GM12878 (cell line): ENCODE data around the gene CDK5RAP3. TPM values are rescaled to one million over a fixed set of nuclear protein-coding genes. Genes with fewer than 3 reads are reported as not detected.

Source experiments
- ATAC-seq: fragments of 200-7000 bp; cut with Tn5 transposase; 3 replicates; pipeline ENCODE4 v1.9.1; 2020; ENCODE audit warnings: mild to moderate bottlenecking, moderate library complexity
- BruUV-seq: library from RNA; stranded (reverse); fragments of 400-500 nt; replicated peaks from 2 replicates; lab custom pipeline; 2021; lab: Mats Ljungman, UMichigan
- CTCF ChIA-PET: fragments of 300-600 bp; sonication (Branson Sonifier 250); formaldehyde crosslinking; extraction: SDS; loops from one replicate; lab custom pipeline; 2021; ENCODE audit warnings: inconsistent platforms; lab: Yijun Ruan, JAX
- POLR2A ChIA-PET: fragments of 350-600 bp; formaldehyde crosslinking; extraction: SDS; loops from one replicate; lab custom pipeline; 2021; ENCODE audit warnings: inconsistent platforms; lab: Charles Lee
- RAD21 ChIA-PET: fragments of 300-600 bp; sonication (Branson Sonifier 250); formaldehyde crosslinking; loops from one replicate; lab custom pipeline; 2023; ENCODE audit warnings: antibody characterized with exemption; ENCODE audit not compliant: unreplicated experiment; lab: Charles Lee
- SMC1A ChIA-PET: fragments of 300-600 bp; sonication (Branson Sonifier 250); formaldehyde crosslinking; loops from one replicate; lab custom pipeline; 2023; ENCODE audit not compliant: unreplicated experiment, uncharacterized antibody; lab: Charles Lee
- DNase-seq: peaks from one replicate; pipeline ENCODE4 v3.0.0-alpha.2; 2011; ENCODE audit warnings: low read depth, low spot score
- FAIRE-seq: peaks from 3 replicates; lab custom pipeline; 2011; peaks lifted over from hg19 to GRCh38; lab: Jason Lieb, UNC
- H2AFZ ChIP-seq: 2 replicates; pipeline ENCODE4 v1.6.0; 2011; ENCODE audit warnings: low read depth, low read length, control low read depth; ENCODE audit not compliant: control insufficient read depth
- H3K27ac ChIP-seq: 2 replicates; pipeline ENCODE4 v1.5.1; 2011; ENCODE audit warnings: control low read depth; ENCODE audit not compliant: control insufficient read depth, insufficient read depth
- H3K27me3 ChIP-seq, 2 experiments: replicated peaks in 1 of 2; 2 replicates each; pipeline versions ENCODE4 v1.6.0 to v1.6.1; 2011; ENCODE audit warnings: low read length in 1 of 2; ENCODE audit not compliant: control insufficient read depth in 2 of 2, insufficient read depth in 2 of 2
- H3K36me3 ChIP-seq, 2 experiments: 2 replicates each; pipeline ENCODE4 v1.5.1; 2011; ENCODE audit warnings: low read length in 1 of 2; ENCODE audit not compliant: control insufficient read depth in 2 of 2, insufficient read depth in 2 of 2
- H3K4me1 ChIP-seq: 2 replicates; pipeline ENCODE4 v1.6.1; 2011; ENCODE audit warnings: mild to moderate bottlenecking, low read length, moderate library complexity, mixed read lengths; ENCODE audit not compliant: control insufficient read depth, insufficient read depth
- H3K4me2 ChIP-seq: 2 replicates; pipeline ENCODE4 v1.6.0; 2011; ENCODE audit warnings: control low read depth; ENCODE audit not compliant: control insufficient read depth, insufficient read depth
- H3K4me3 ChIP-seq: fragments of 200-600 bp; sonication (generic); 2 replicates; pipeline ENCODE4 v1.5.1; 2016
- H3K79me2 ChIP-seq: 2 replicates; pipeline ENCODE4 v1.6.0; 2011; ENCODE audit warnings: low read length; ENCODE audit not compliant: control insufficient read depth, insufficient read depth
- H3K9ac ChIP-seq: 2 replicates; pipeline ENCODE4 v1.8.0; 2011; ENCODE audit warnings: low read length, control low read depth, mixed read lengths; ENCODE audit not compliant: control insufficient read depth, insufficient read depth
- H3K9me3 ChIP-seq: replicated peaks from 3 replicates; pipeline ENCODE4 v1.5.1; 2011; ENCODE audit warnings: mild to moderate bottlenecking, low read length; ENCODE audit not compliant: control insufficient read depth, insufficient read depth
- H4K20me1 ChIP-seq: 2 replicates; pipeline ENCODE4 v1.6.0; 2011; ENCODE audit not compliant: control insufficient read depth, insufficient read depth
- ATF2 ChIP-seq: IDR thresholded peaks from 2 replicates; pipeline ENCODE4 v1.6.1; 2012; ENCODE audit warnings: low read length, inconsistent platforms
- BCL11A ChIP-seq: IDR thresholded peaks from 2 replicates; pipeline ENCODE4 v1.6.1; 2011; ENCODE audit warnings: low read depth, low read length
- BCLAF1 ChIP-seq: fragments of 450-650 bp; IDR thresholded peaks from 2 replicates; pipeline ENCODE4 v1.6.1; 2017; ENCODE audit warnings: antibody characterized with exemption, mild to moderate bottlenecking, moderate library complexity
- CREB1 ChIP-seq: IDR thresholded peaks from 2 replicates; pipeline ENCODE4 v1.6.1; 2012; ENCODE audit warnings: low read depth, mild to moderate bottlenecking, inconsistent platforms
- JUNB ChIP-seq: IDR thresholded peaks from 2 replicates; pipeline ENCODE4 v1.6.1; 2016; ENCODE audit warnings: antibody characterized with exemption, mild to moderate bottlenecking
- MEF2A ChIP-seq: IDR thresholded peaks from 2 replicates; pipeline ENCODE4 v1.6.1; 2011; ENCODE audit warnings: low read depth, mild to moderate bottlenecking, low read length, moderate library complexity; ENCODE audit not compliant: insufficient read depth
- MTA3 ChIP-seq: IDR thresholded peaks from 2 replicates; pipeline ENCODE4 v1.6.1; 2012; ENCODE audit warnings: low read length, inconsistent platforms, borderline replicate concordance
- MYB ChIP-seq: fragments of 150-350 bp; IDR thresholded peaks from 2 replicates; pipeline ENCODE4 v1.6.1; 2014; ENCODE audit warnings: mild to moderate bottlenecking, low read depth, low read length, borderline replicate concordance
- NFIC ChIP-seq: IDR thresholded peaks from 2 replicates; pipeline ENCODE4 v1.6.1; 2012; ENCODE audit warnings: low read depth, mild to moderate bottlenecking, inconsistent platforms, low read length, moderate library complexity
- NFXL1 ChIP-seq: fragments of 450-650 bp; IDR thresholded peaks from 2 replicates; pipeline ENCODE4 v1.6.1; 2017; ENCODE audit warnings: antibody characterized with exemption, mild to moderate bottlenecking, borderline replicate concordance
- RELB ChIP-seq: fragments of 450-650 bp; IDR thresholded peaks from 2 replicates; pipeline ENCODE4 v1.6.1; 2017; ENCODE audit warnings: low read depth, mild to moderate bottlenecking, moderate library complexity
- REST ChIP-seq: IDR thresholded peaks from 2 replicates; pipeline ENCODE4 v1.6.1; 2012; ENCODE audit warnings: mild to moderate bottlenecking, low read depth, low read length
- RUNX3 ChIP-seq: IDR thresholded peaks from 2 replicates; pipeline ENCODE4 v1.6.1; 2012; ENCODE audit warnings: low read length, inconsistent platforms
- STAT1 ChIP-seq: fragments of 450-650 bp; conservative IDR thresholded peaks from 2 replicates; pipeline ENCODE4 v1.6.1; 2014; ENCODE audit warnings: antibody characterized with exemption, mild to moderate bottlenecking
- TCF3 ChIP-seq: IDR thresholded peaks from 2 replicates; pipeline ENCODE4 v1.6.1; 2012; ENCODE audit warnings: low read depth, mild to moderate bottlenecking, low read length, borderline replicate concordance; ENCODE audit not compliant: insufficient read depth
- WGBS: methylation state at CpG from one replicate; pipeline ENCODE4 v1.1.6; 2016; ENCODE audit warnings: low lambda C conversion rate; ENCODE audit not compliant: insufficient replicate concordance, insufficient coverage; ENCODE audit errors: missing lambda C conversion rate; 5-methylcytosine and 5-hydroxymethylcytosine counted together
- in situ Hi-C: fragments of 300-500 bp; cut with MboI; formaldehyde crosslinking; loops from 9 replicates; pipeline ENCODE4 v1.14.3; 2018; ENCODE audit warnings: mixed read lengths
- intact Hi-C: fragments of 100-400 bp; cut with micrococcal nuclease; formaldehyde crosslinking; loops from one replicate; pipeline ENCODE4 v1.14.2; 2022; ENCODE audit not compliant: unreplicated experiment
- polyA plus RNA-seq, 11 experiments: library from polyadenylated mRNA; depleted of rRNA in 4 of 11; unstranded in 6 of 11; stranded (reverse) in 5 of 11; fragments of >200 nt; fragmentation: Nextera tagmentation in 4 of 11; fragmentation: Illumina TruSeq in 1 of 11; extraction: Ambion mirVana in 4 of 11; extraction: Trizol in 1 of 11; gene quantifications; 1 replicate in 1 of 11; 2 replicates in 10 of 11; pipeline versions ENCODE4 v1.2.1 to v1.2.3, GENCODE V29; 2011 to 2016; ENCODE audit warnings: inconsistent platforms in 2 of 11, missing spikeins in 2 of 11, low read depth in 1 of 11
- total RNA-seq, 4 experiments: library from RNA; depleted of rRNA in 3 of 4; stranded (reverse); fragments of >200 nt in 3 of 4; fragmentation: Illumina TruSeq in 1 of 4; extraction: Trizol in 1 of 4; gene quantifications; 2 replicates each; pipeline versions ENCODE4 v1.2.1 to v1.2.3, GENCODE V29; 2013 to 2021

CDK5RAP3 gene
- total and polyA plus RNA-seq, 10 of the 15 experiments (the other 5 are each of a cell fraction or from before 2014, with no cell fraction given): 69.4 to 237 (median 160) TPM

- WGBS: 0% methylated on average over 1 of the region's 1 CpG
- TF ChIP-seq RUNX3 (peak; percentile 92), CREB1 (no peak), STAT1 (no peak), TCF3 (peak; percentile 73; the same call in 1 of the 2 replicates), MTA3 (0 out of 2 replicates have a peak, but pooled peaks have one; percentile 48), BCL11A (0 out of 2 replicates have a peak, but pooled peaks have one; percentile 51), REST (no peak), MYB (no peak), BCLAF1 (no peak), NFXL1 (no peak), JUNB (no peak), MEF2A (0 out of 2 replicates have a peak, but pooled peaks have one; percentile 28), ATF2 (peak; percentile 52; the same call in 1 of the 2 replicates), NFIC (peak; percentile 63; the same call in 1 of the 2 replicates), RELB (no peak)
Observed at GRCh38 chr17:47989700-47990099, 18.8 kb downstream of the CDK5RAP3 start.

More at GRCh38 chr17:47989700-47990099, 18.8 kb downstream of the CDK5RAP3 start:
- in situ Hi-C loops (no loop called here), intact Hi-C loops (no loop called here)
- BruUV-seq: no TSS peak
- CTCF ChIA-PET: interaction anchor here (0.9 to 3.7 kb wide), 6 partner anchors 10 to 36 kb away, joined by 3 to 24 read pairs (median 6); no protein-coding TSS in a partner anchor
- Histone ChIP-seq H3K79me2 (no peaks in the 10 kb centered on the region), H3K4me3 (no peak overlapping the region), H3K9ac (no peak overlapping the region), H3K4me2 (no peak overlapping the region), H3K4me1 (peaks cover 13% of the 10 kb centered on the region), H3K36me3 (no peaks in the 10 kb centered on the region; a peak in 1 of 4 replicates), H3K27ac (no peak overlapping the region), H3K27me3 (no peaks in the 10 kb centered on the region), H4K20me1 (no peaks in the 10 kb centered on the region), H3K9me3 (no peaks in the 10 kb centered on the region), H2AFZ (no peak overlapping the region)
- ATAC-seq (peak; percentile 54), FAIRE-seq (no peak), DNase-seq (peak; percentile 46)
- RAD21 ChIA-PET: interaction anchor here (1.1 kb wide), 1 partner anchor 28 kb away, joined by 6 read pairs; no protein-coding TSS in a partner anchor
- SMC1A ChIA-PET: interaction anchor here (1.0 to 1.4 kb wide), 7 partner anchors 9 to 40 kb away, joined by 3 to 10 read pairs (median 3); no protein-coding TSS in a partner anchor
- POLR2A ChIA-PET: no interaction called here
